Stimulated activated CD4-positive, alpha-beta T cell treated with anti-CD3 and anti-CD28 coated beads, Interleukin-2, amount 100 ng/mL, for 48 hours (primary cell): ENCODE results near the gene PRKG1.
"Not testable (repeated sequence)": the region's sequence is repeated elsewhere in the genome, so short reads cannot be mapped to it uniquely, and the experiment has no call there.

Experiments
- DNase-seq, 2 donors: peaks; one replicate each; pipeline ENCODE4 v3.0.0-alpha.2; 2020

Gene PRKG1

GRCh38 chr10:52111101-52111891 is 1037.0 kb downstream of the PRKG1 start:
- DNase-seq = no peak

- no peak for DNase-seq
These were observed 1041.5 kb downstream of the PRKG1 start for GRCh38 chr10:52115823-52116222.

GRCh38 chr10:52119507-52119906 is 1045.2 kb downstream of the PRKG1 start:
- no peak for DNase-seq

GRCh38 chr10:52121688-52122087 is 1047.4 kb downstream of the PRKG1 start:
- no peak for DNase-seq

GRCh38 chr10:52128056-52128683 is 1053.9 kb downstream of the PRKG1 start:
- no peak for DNase-seq

- DNase-seq = no peak
These were observed 1055.3 kb downstream of the PRKG1 start for GRCh38 chr10:52129410-52130178.

GRCh38 chr10:52135101-52135500 is 1060.8 kb downstream of the PRKG1 start:
- no peak for DNase-seq

GRCh38 chr10:52136921-52137320 is 1062.6 kb downstream of the PRKG1 start:
- DNase-seq = no peak

GRCh38 chr10:52143338-52143737 is 1069.1 kb downstream of the PRKG1 start:
- DNase-seq = no peak

- DNase-seq = no peak
These were observed 1071.3 kb downstream of the PRKG1 start for GRCh38 chr10:52145636-52146035.

- DNase-seq = no peak
These were observed 1072.5 kb downstream of the PRKG1 start for GRCh38 chr10:52146766-52147165.

GRCh38 chr10:52170776-52171175 is 1096.5 kb downstream of the PRKG1 start:
- DNase-seq = no peak

- DNase-seq = no peak
These were observed 1098.3 kb downstream of the PRKG1 start for GRCh38 chr10:52172581-52172980.

- no peak for DNase-seq
These were observed 1111.0 kb downstream of the PRKG1 start for GRCh38 chr10:52185256-52185655.

GRCh38 chr10:52187521-52188258 is 1113.4 kb downstream of the PRKG1 start:
- no peak for DNase-seq

GRCh38 chr10:52191049-52191448 is 1116.8 kb downstream of the PRKG1 start:
- no peak for DNase-seq

GRCh38 chr10:52194191-52194590 is 1119.9 kb downstream of the PRKG1 start:
- DNase-seq = no peak

- no peak for DNase-seq
These were observed 1120.4 kb downstream of the PRKG1 start for GRCh38 chr10:52194716-52195115.

GRCh38 chr10:52197098-52197497 is 1122.8 kb downstream of the PRKG1 start:
- no peak for DNase-seq

- DNase-seq = no peak
These were observed 1124.3 kb downstream of the PRKG1 start for GRCh38 chr10:52198540-52198939.

GRCh38 chr10:52204906-52205305 is 1130.6 kb downstream of the PRKG1 start:
- DNase-seq = not testable (repeated sequence)

GRCh38 chr10:52208365-52208764 is 1134.1 kb downstream of the PRKG1 start:
- DNase-seq = no peak

GRCh38 chr10:52210161-52210560 is 1135.9 kb downstream of the PRKG1 start:
- no peak for DNase-seq
